Inflammatory macrophage treated with lipopolysaccharide for 4 hours (primary cell): Measurements from ENCODE around the gene SYTL1.

Experiments
- DNase-seq: peaks from one replicate; pipeline ENCODE4 v3.0.0-alpha.2; 2020

SYTL1 gene

GRCh38 chr1:27321813-27322568 lies 19.8 kb upstream of the SYTL1 start, which contains the start of gene TMEM222:
TSS of gene TMEM222 (plus strand) at chr1:27322163. CDS start at chr1:27322198, 35 bp downstream.
- peak; percentile 99 for DNase-seq

GRCh38 chr1:27322569-27323240 lies 19.1 kb upstream of the SYTL1 start:
- no peak for DNase-seq

- DNase-seq: no peak
Observed at GRCh38 chr1:27325286-27325685, 16.5 kb upstream of the SYTL1 start.

- no peak for DNase-seq
Observed at GRCh38 chr1:27327964-27328363, 13.9 kb upstream of the SYTL1 start.

GRCh38 chr1:27330786-27331185 lies 11.0 kb upstream of the SYTL1 start:
- no peak for DNase-seq

- DNase-seq: no peak
Observed at GRCh38 chr1:27331426-27331825, 10.4 kb upstream of the SYTL1 start.

- no peak for DNase-seq
Observed at GRCh38 chr1:27331922-27332321, 9.9 kb upstream of the SYTL1 start.

- peak; percentile 28 for DNase-seq
Observed at GRCh38 chr1:27332536-27333281, 9.1 kb upstream of the SYTL1 start.

- no peak for DNase-seq
Observed at GRCh38 chr1:27333717-27334279, 8.0 kb upstream of the SYTL1 start.

- no peak for DNase-seq
Observed at GRCh38 chr1:27335506-27336422, 6.1 kb upstream of the SYTL1 start.

GRCh38 chr1:27336756-27337155 lies 5.1 kb upstream of the SYTL1 start:
- no peak for DNase-seq

GRCh38 chr1:27338751-27339150 lies 3.1 kb upstream of the SYTL1 start:
- no peak for DNase-seq

- DNase-seq: no peak
Observed at GRCh38 chr1:27339213-27339612, 2.6 kb upstream of the SYTL1 start.

- no peak for DNase-seq
Observed at GRCh38 chr1:27342391-27342777, 562 bp downstream of the SYTL1 start.

GRCh38 chr1:27342778-27343638 lies 1.2 kb downstream of the SYTL1 start:
- DNase-seq: peak; percentile 37

GRCh38 chr1:27343639-27344025 lies 1.8 kb downstream of the SYTL1 start:
- DNase-seq: no peak

- no peak for DNase-seq
Observed at GRCh38 chr1:27345272-27345671, 3.5 kb downstream of the SYTL1 start.

GRCh38 chr1:27346357-27346756 lies 4.5 kb downstream of the SYTL1 start:
- DNase-seq: no peak

- no peak for DNase-seq
Observed at GRCh38 chr1:27346991-27347624, 5.3 kb downstream of the SYTL1 start.

GRCh38 chr1:27348861-27349783 lies 7.3 kb downstream of the SYTL1 start:
- no peak for DNase-seq
